K562 (cell line): ENCODE measurements around the gene SORCS2. TPM values are rescaled to one million over a fixed set of nuclear protein-coding genes. Genes with fewer than 3 reads are reported as not detected.
A peak's percentile ranks its signal among the peaks of the same experiment; 100 is the strongest.

Experiments
- ATAC-seq: fragments of 200-7000 bp; cut with Tn5 transposase; 3 replicates; pipeline ENCODE4 v1.9.1; 2020; ENCODE audit warnings: moderate library complexity
- BruUV-seq: library from RNA; stranded (reverse); fragments of 400-500 nt; replicated peaks from 2 replicates; lab custom pipeline; 2021; lab: Mats Ljungman, UMichigan
- CTCF ChIA-PET: fragments of 300-600 bp; formaldehyde crosslinking; extraction: SDS; loops from one replicate; lab custom pipeline; 2021; ENCODE audit warnings: low intra/inter-chr PET ratio; lab: Yijun Ruan, JAX
- POLR2A ChIA-PET: fragments of 300-600, 350-650 bp; sonication (Branson Sonifier 250); formaldehyde crosslinking; extraction: SDS; loops from one replicate; lab custom pipeline; 2021; ENCODE audit warnings: antibody characterized with exemption, inconsistent platforms; lab: Yijun Ruan, JAX
- DNase-seq, 4 experiments: peaks; one replicate each; pipeline versions ENCODE4 v3.0.0 to v3.0.0-alpha.2; 2011 to 2018; ENCODE audit warnings: low spot score in 3 of 4, mixed read lengths in 3 of 4; ENCODE audit errors: extremely low read depth in 1 of 4
- FAIRE-seq: peaks from 2 replicates; lab custom pipeline; 2011; peaks lifted over from hg19 to GRCh38; lab: Jason Lieb, UNC
- H2AFZ ChIP-seq: 2 replicates; pipeline ENCODE4 v1.6.0; 2011; ENCODE audit warnings: low read depth, low read length, control low read depth, inconsistent platforms
- H3K27ac ChIP-seq: fragments of 200-600 bp; 3 replicates; pipeline ENCODE4 v1.8.0; 2011; ENCODE audit warnings: low read depth, mild to moderate bottlenecking, control low read depth, inconsistent platforms, low read length, moderate library complexity, mixed read lengths; ENCODE audit errors: extremely low read depth
- H3K27me3 ChIP-seq, 2 experiments: fragments of 300-600 bp in 1 of 2; 2 replicates in 1 of 2; 3 replicates in 1 of 2; pipeline versions ENCODE4 v1.6.0 to v1.8.0; 2011; ENCODE audit warnings: inconsistent platforms in 2 of 2, low read length in 2 of 2, mild to moderate bottlenecking in 1 of 2, mixed read lengths in 1 of 2, moderate library complexity in 1 of 2; ENCODE audit not compliant: control insufficient read depth in 2 of 2, insufficient read depth in 2 of 2
- H3K36me3 ChIP-seq: fragments of 300-600 bp; 3 replicates; pipeline ENCODE4 v1.8.0; 2011; ENCODE audit warnings: mild to moderate bottlenecking, low read length, inconsistent platforms; ENCODE audit not compliant: control insufficient read depth, insufficient read depth
- H3K4me1 ChIP-seq, 2 experiments: fragments of 200-600 bp in 1 of 2; replicated peaks in 1 of 2; 2 replicates in 1 of 2; 3 replicates in 1 of 2; pipeline versions ENCODE4 v1.5.1 to v1.8.0; 2011; ENCODE audit warnings: inconsistent platforms in 2 of 2, low read length in 2 of 2, mild to moderate bottlenecking in 1 of 2, mixed read lengths in 1 of 2, moderate library complexity in 1 of 2; ENCODE audit not compliant: control insufficient read depth in 2 of 2, insufficient read depth in 2 of 2
- H3K4me2 ChIP-seq: 2 replicates; pipeline ENCODE4 v1.6.1; 2011; ENCODE audit warnings: low read length, control low read depth, inconsistent platforms, mixed read lengths; ENCODE audit not compliant: insufficient read depth
- H3K4me3 ChIP-seq: fragments of 200-600 bp; sonication (generic), shearing (Covaris generic); 2 replicates; pipeline ENCODE4 v1.5.1; 2016; ENCODE audit warnings: control low read depth, inconsistent platforms
- H3K79me2 ChIP-seq: fragments of 200-600 bp; 3 replicates; pipeline ENCODE4 v1.8.0; 2011; ENCODE audit warnings: low read length, inconsistent platforms; ENCODE audit not compliant: control insufficient read depth, insufficient read depth
- H3K9ac ChIP-seq, 2 experiments: 2 replicates each; pipeline versions ENCODE4 v1.6.0 to v1.6.1; 2011; ENCODE audit warnings: low read depth in 2 of 2, low read length in 2 of 2, control low read depth in 1 of 2, inconsistent platforms in 1 of 2, mild to moderate bottlenecking in 1 of 2, mixed read lengths in 1 of 2; ENCODE audit not compliant: insufficient read depth in 1 of 2
- H3K9me1 ChIP-seq: one replicate; pipeline ENCODE4 v1.6.0; 2011; ENCODE audit warnings: inconsistent platforms, mild to moderate bottlenecking, low read length, moderate library complexity; ENCODE audit not compliant: control insufficient read depth, insufficient read depth
- H3K9me3 ChIP-seq: replicated peaks from 2 replicates; pipeline ENCODE4 v1.5.1; 2011; ENCODE audit warnings: low read depth, low read length, inconsistent platforms; ENCODE audit not compliant: control insufficient read depth, insufficient read depth
- H4K20me1 ChIP-seq: replicated peaks from 2 replicates; pipeline ENCODE4 v1.6.1; 2011; ENCODE audit warnings: low read length, inconsistent platforms, mixed read lengths; ENCODE audit not compliant: control insufficient read depth, insufficient read depth
- CBX2 ChIP-seq: fragments of 200-600 bp; sonication (generic); IDR thresholded peaks from one replicate; pipeline ENCODE4 v1.6.1; 2012; ENCODE audit warnings: mild to moderate bottlenecking, low read length, inconsistent platforms; ENCODE audit not compliant: insufficient read depth, poor library complexity, severe bottlenecking
- DPF2 ChIP-seq: fragments of 450-650 bp; IDR thresholded peaks from 2 replicates; pipeline ENCODE4 v1.6.1; 2016
- GATAD2B ChIP-seq: fragments of 450-650 bp; IDR thresholded peaks from 2 replicates; pipeline ENCODE4 v1.6.1; 2017; ENCODE audit warnings: mild to moderate bottlenecking, borderline replicate concordance
- LARP7 ChIP-seq: fragments of 450-650 bp; IDR thresholded peaks from 2 replicates; pipeline ENCODE4 v1.6.1; 2016
- MTA3 ChIP-seq: fragments of 450-650 bp; formaldehyde crosslinking; IDR thresholded peaks from 2 replicates; pipeline ENCODE4 v1.6.1; 2017; ENCODE audit warnings: mild to moderate bottlenecking, borderline replicate concordance
- NEUROD1 ChIP-seq: fragments of 150-350 bp; IDR thresholded peaks from 2 replicates; pipeline ENCODE4 v1.6.1; 2014; ENCODE audit warnings: borderline replicate concordance, low read length, low read depth; ENCODE audit not compliant: partially characterized antibody
- WHSC1 ChIP-seq: IDR thresholded peaks from one replicate; pipeline ENCODE4 v1.6.1; 2012; ENCODE audit warnings: low read length, control low read depth, inconsistent platforms
- ZNF174 ChIP-seq: fragments of 250-450 bp; sonication (Bioruptor Pico); IDR thresholded peaks from 2 replicates; pipeline ENCODE4 v1.4.0; 2020; ENCODE audit warnings: mild to moderate bottlenecking
- ZNF354B ChIP-seq: fragments of 250-450 bp; sonication (Bioruptor Pico); IDR thresholded peaks from 2 replicates; pipeline ENCODE4 v1.4.0; 2020
- ZNF408 ChIP-seq: fragments of 250-450 bp; sonication (Bioruptor Pico); IDR thresholded peaks from 2 replicates; pipeline ENCODE4 v1.4.0; 2020; ENCODE audit warnings: low read depth, mild to moderate bottlenecking, moderate library complexity
- WGBS: fragments of 100-300 bp; shearing (Covaris generic); methylation state at CpG from one replicate; pipeline ENCODE4 v1.1.6; 2016; ENCODE audit warnings: low coverage, mixed read lengths; ENCODE audit not compliant: insufficient coverage; ENCODE audit errors: missing lambda C conversion rate; 5-methylcytosine and 5-hydroxymethylcytosine counted together
- in situ Hi-C: fragments of 300-500 bp; cut with MboI; formaldehyde crosslinking; loops from 4 replicates; pipeline ENCODE4 v1.15.0; 2018; ENCODE audit warnings: inconsistent platforms, mixed read lengths
- intact Hi-C: fragments of 100-400 bp; cut with micrococcal nuclease; formaldehyde crosslinking; loops from 2 replicates; pipeline ENCODE4 v1.14.2; 2022
- polyA plus RNA-seq, 8 experiments: library from polyadenylated mRNA; depleted of rRNA in 4 of 8; stranded (reverse) in 5 of 8; unstranded in 3 of 8; fragments of >200 nt; fragmentation: Nextera tagmentation in 2 of 8; fragmentation: Illumina TruSeq in 1 of 8; extraction: Ambion mirVana in 2 of 8; extraction: Trizol in 1 of 8; gene quantifications; 2 replicates each; pipeline versions ENCODE4 v1.2.1 to v1.2.3, GENCODE V29; 2011 to 2014; ENCODE audit warnings: inconsistent platforms in 1 of 8, missing spikeins in 1 of 8
- total RNA-seq, 7 experiments: library from RNA; depleted of rRNA in 6 of 7; stranded (reverse); fragments of >200 nt in 6 of 7; fragmentation: Illumina TruSeq in 2 of 7; extraction: Trizol in 2 of 7; gene quantifications; 2 replicates each; pipeline versions ENCODE4 v1.2.1 to v1.2.3, GENCODE V29; 2011 to 2021; ENCODE audit warnings: low replicate concordance in 1 of 7
- TF ChIP-seq, protein P1 (sequence below): fragments of 250-450 bp; sonication (Bioruptor Pico); IDR thresholded peaks from 2 replicates; pipeline ENCODE4 v1.5.1; 2021; ENCODE audit warnings: mild to moderate bottlenecking
- TF ChIP-seq, protein P2 (sequence below): fragments of 250-450 bp; sonication (Bioruptor Pico); IDR thresholded peaks from 2 replicates; pipeline ENCODE4 v1.5.0; 2021
- TF ChIP-seq, protein P3 (sequence below): fragments of 250-450 bp; sonication (Bioruptor Pico); IDR thresholded peaks from 2 replicates; pipeline ENCODE4 v1.4.0; 2020

Gene SORCS2
- total and polyA plus RNA-seq, 9 of the 15 experiments (the other 6 are each of a cell fraction or from before 2014, with no cell fraction given) = not detected

DNA sequence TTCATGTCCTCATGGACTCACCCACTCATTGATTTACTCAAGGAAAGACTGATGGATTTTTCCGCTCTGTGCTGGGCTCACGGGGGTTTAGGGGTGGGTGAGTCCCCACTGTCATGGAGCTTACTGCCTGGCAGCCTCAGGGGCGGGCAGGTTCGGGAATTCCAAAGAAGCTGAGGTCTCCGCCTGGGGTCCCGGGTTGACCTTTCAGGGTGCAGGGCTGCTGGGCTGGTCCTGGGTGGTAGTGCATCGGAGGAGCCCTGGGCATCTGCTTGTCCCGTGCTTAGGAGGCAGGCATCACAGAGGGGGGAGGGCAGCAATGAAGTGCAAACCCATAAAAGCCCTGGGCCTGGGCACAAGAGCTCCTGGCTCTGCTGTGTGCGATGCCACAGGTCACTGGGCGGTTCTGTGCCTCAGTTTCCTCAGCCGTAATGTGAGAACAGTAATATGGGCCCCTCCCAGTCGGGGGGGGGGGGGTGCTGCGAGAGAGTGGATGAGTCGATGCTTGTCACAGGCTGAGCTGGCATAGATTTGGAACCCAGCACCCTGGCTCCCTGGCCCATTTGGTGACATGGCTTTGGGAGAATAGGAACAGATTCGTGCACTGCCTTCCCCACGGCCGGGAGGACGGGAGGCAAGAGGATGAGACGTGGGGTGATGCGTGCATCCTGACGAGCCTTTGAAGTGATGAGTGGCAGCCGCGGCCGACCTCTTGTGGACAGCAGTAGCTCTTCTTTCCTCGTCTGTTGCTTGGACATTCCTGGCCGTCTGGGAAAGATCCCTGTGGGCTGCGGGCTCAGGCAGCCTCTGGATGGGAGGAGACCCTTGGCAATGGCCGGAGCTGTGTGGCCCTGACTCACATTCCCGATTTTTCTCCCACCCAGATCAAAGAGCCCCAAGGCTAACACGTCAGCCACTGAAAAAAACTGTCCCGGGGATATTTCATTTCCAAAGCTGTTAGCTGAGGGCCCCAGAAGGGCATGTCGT lies 200.4 kb downstream of the SORCS2 start:
- Histone ChIP-seq H3K36me3 (no peaks in the 10 kb centered on the region), H3K4me3 (no peak overlapping the region), H4K20me1 (peaks cover 8% of the 10 kb centered on the region), H3K9ac (no peak overlapping the region), H3K4me1 (no peaks in the 10 kb centered on the region; a peak in 1 of 5 replicates), H3K79me2 (no peaks in the 10 kb centered on the region), H3K27me3 (peaks cover 12 to 65% of the 10 kb centered on the region in 2 experiments; a peak in 4 of 5 replicates), H3K9me3 (no peaks in the 10 kb centered on the region), H3K27ac (no peak overlapping the region), H2AFZ (no peak overlapping the region), H3K9me1 (no peaks in the 10 kb centered on the region), H3K4me2 (no peak overlapping the region)
- ChIA-PET CTCF (no interaction called here), POLR2A (interaction anchor here (0.6 to 1.1 kb wide), 2 partner anchors 19 to 166 kb away, joined by 3 read pairs; no protein-coding TSS in a partner anchor)
- DNase-seq = peak in 1 of 4 experiments; percentile 5
- FAIRE-seq = no peak
- intact Hi-C loops (no loop called here), in situ Hi-C loops (no loop called here)
- no TSS peak for BruUV-seq
- under 1% methylated on average over 32 of the region's 32 CpGs for WGBS
- no peak for ATAC-seq
- TF ChIP-seq GATAD2B = no peak
- no peak for TF ChIP-seq LARP7
- TF ChIP-seq, protein P1, sequence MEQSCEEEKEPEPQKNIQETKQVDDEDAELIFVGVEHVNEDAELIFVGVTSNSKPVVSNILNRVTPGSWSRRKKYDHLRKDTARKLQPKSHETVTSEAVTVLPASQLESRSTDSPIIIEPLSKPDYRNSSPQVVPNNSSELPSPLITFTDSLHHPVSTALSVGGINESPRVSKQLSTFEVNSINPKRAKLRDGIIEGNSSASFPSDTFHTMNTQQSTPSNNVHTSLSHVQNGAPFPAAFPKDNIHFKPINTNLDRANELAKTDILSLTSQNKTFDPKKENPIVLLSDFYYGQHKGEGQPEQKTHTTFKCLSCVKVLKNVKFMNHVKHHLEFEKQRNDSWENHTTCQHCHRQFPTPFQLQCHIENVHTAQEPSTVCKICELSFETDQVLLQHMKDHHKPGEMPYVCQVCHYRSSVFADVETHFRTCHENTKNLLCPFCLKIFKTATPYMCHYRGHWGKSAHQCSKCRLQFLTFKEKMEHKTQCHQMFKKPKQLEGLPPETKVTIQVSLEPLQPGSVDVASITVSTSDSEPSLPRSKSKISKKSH (CRISPR knock-in tag) = no peak
- no peak for TF ChIP-seq ZNF354B (CRISPR knock-in tag)
- TF ChIP-seq MTA3 = no peak
- no peak for TF ChIP-seq ZNF174 (CRISPR knock-in tag)
- TF ChIP-seq, protein P2, sequence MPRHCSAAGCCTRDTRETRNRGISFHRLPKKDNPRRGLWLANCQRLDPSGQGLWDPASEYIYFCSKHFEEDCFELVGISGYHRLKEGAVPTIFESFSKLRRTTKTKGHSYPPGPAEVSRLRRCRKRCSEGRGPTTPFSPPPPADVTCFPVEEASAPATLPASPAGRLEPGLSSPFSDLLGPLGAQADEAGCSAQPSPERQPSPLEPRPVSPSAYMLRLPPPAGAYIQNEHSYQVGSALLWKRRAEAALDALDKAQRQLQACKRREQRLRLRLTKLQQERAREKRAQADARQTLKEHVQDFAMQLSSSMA (CRISPR knock-in tag) = no peak
- no peak for TF ChIP-seq NEUROD1
- TF ChIP-seq ZNF408 (CRISPR knock-in tag) = no peak
- no peak for TF ChIP-seq DPF2
- TF ChIP-seq, protein P3, sequence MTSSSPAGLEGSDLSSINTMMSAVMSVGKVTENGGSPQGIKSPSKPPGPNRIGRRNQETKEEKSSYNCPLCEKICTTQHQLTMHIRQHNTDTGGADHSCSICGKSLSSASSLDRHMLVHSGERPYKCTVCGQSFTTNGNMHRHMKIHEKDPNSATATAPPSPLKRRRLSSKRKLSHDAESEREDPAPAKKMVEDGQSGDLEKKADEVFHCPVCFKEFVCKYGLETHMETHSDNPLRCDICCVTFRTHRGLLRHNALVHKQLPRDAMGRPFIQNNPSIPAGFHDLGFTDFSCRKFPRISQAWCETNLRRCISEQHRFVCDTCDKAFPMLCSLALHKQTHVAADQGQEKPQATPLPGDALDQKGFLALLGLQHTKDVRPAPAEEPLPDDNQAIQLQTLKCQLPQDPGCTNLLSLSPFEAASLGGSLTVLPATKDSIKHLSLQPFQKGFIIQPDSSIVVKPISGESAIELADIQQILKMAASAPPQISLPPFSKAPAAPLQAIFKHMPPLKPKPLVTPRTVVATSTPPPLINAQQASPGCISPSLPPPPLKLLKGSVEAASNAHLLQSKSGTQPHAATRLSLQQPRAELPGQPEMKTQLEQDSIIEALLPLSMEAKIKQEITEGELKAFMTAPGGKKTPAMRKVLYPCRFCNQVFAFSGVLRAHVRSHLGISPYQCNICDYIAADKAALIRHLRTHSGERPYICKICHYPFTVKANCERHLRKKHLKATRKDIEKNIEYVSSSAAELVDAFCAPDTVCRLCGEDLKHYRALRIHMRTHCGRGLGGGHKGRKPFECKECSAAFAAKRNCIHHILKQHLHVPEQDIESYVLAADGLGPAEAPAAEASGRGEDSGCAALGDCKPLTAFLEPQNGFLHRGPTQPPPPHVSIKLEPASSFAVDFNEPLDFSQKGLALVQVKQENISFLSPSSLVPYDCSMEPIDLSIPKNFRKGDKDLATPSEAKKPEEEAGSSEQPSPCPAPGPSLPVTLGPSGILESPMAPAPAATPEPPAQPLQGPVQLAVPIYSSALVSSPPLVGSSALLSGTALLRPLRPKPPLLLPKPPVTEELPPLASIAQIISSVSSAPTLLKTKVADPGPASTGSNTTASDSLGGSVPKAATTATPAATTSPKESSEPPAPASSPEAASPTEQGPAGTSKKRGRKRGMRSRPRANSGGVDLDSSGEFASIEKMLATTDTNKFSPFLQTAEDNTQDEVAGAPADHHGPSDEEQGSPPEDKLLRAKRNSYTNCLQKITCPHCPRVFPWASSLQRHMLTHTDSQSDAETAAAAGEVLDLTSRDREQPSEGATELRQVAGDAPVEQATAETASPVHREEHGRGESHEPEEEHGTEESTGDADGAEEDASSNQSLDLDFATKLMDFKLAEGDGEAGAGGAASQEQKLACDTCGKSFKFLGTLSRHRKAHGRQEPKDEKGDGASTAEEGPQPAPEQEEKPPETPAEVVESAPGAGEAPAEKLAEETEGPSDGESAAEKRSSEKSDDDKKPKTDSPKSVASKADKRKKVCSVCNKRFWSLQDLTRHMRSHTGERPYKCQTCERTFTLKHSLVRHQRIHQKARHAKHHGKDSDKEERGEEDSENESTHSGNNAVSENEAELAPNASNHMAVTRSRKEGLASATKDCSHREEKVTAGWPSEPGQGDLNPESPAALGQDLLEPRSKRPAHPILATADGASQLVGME (CRISPR knock-in tag) = no peak
- TF ChIP-seq WHSC1 = no peak
- TF ChIP-seq CBX2 = no peak
